HTR-8/SVneo (cell line): ENCODE results near the gene CBR4.
"Not testable (repeated sequence)": the region's sequence is repeated elsewhere in the genome, so short reads cannot be mapped to it uniquely, and the experiment has no call there.

Experiments used
- DNase-seq: peaks from one replicate; pipeline ENCODE4 v3.0.0; 2011; ENCODE audit warnings: low spot score, mixed read lengths; ENCODE audit not compliant: insufficient read length
- FAIRE-seq: peaks from 2 replicates; lab custom pipeline; 2011; peaks lifted over from hg19 to GRCh38; lab: Jason Lieb, UNC

Gene CBR4

GRCh38 chr4:169035871-169036620 is 26.0 kb upstream of the CBR4 start:
- FAIRE-seq = not testable (repeated sequence)

GRCh38 chr4:169033660-169034059 is 23.6 kb upstream of the CBR4 start:
- DNase-seq (peak; percentile 25), FAIRE-seq (peak; percentile 26)

More at GRCh38 chr4:169035871-169036620, 26.0 kb upstream of the CBR4 start:
- not testable (repeated sequence) for DNase-seq

DNA sequence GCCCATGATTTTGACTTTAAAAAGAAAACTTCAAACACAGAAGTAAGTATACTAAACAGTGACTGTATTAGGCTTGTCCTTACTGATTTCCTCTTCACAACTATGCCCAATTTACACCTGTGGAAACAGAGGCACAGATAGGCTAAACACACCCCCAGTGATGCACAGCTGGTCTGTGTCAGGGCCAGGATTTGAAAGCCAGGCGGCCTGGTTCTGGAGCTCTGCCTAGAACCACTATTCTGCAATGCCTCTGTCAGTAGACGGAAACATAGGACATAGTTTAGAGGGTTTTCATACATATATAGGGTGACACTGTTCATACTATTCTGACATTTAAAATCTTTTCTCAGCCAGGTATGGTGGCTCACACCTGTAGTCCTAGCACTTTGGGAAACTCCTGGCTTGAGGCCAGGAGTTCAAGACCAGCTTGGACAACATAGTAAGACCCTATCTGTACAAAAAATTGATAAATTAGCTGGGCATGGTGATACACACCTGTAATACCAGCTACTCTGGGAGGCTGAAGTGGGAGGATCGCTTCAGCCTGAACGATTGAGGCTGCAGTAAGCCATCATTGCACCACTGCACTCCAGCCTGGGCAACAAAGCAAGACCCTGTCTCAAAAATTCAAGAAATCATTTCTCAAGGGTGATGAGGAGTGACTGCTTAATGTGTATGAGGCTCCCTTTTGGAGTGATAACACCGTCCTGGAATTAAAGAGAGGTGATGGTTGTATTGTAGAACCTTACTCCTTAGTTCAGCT is 23.0 kb upstream of the CBR4 start:
- no peak for DNase-seq
- no peak for FAIRE-seq

GRCh38 chr4:169032194-169032593 is 22.1 kb upstream of the CBR4 start:
- DNase-seq = no peak
- no peak for FAIRE-seq

DNA sequence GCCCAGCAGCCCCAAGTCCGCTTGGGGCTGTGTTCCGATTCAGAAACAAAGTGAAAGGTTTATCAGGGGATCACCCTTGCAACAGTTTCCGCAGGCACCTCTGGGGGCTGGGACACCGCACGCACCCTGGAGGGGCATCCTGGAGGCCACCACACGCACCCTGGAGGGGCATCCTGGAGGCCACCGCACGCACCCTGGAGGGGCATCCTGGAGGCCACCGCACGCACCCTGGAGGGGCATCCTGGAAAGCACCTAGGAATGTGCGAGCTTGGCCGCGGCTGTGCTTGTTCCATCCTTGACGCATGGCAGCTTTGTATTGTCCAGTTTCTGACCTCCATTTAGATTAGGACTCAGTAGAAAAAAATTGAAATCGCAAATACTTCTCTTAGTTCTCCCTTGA is 21.3 kb upstream of the CBR4 start:
- FAIRE-seq = no peak
- DNase-seq = no peak

DNA sequence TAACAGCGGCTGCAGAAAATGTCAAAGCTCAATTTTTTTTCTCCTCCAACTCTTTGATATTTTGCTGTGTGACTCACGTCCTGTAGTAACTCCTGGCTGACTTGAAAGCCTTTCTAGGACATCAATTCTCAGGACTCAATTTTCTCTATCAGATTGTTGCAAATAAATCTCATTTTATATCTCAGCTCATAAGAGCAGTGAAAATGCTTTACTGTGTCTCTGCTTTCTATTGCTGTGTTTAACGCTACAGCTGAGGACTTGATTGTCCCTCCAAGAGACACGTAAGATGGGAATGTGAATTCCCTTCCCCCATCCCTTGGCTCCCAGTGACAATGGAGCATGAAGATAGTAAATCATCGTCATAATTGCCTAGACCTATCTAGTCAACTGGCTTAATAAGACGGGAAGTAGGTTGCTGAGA is 20.5 kb upstream of the CBR4 start:
- DNase-seq (peak; percentile 74), FAIRE-seq (peak; percentile 83)

GRCh38 chr4:169029947-169030346 is 19.9 kb upstream of the CBR4 start:
- FAIRE-seq = no peak

GRCh38 chr4:169027663-169028062 is 17.6 kb upstream of the CBR4 start:
- DNase-seq (no peak), FAIRE-seq (no peak)

More at GRCh38 chr4:169029947-169030346, 19.9 kb upstream of the CBR4 start:
- no peak for DNase-seq

GRCh38 chr4:169025184-169025583 is 15.1 kb upstream of the CBR4 start:
- DNase-seq (no peak), FAIRE-seq (no peak)

DNA sequence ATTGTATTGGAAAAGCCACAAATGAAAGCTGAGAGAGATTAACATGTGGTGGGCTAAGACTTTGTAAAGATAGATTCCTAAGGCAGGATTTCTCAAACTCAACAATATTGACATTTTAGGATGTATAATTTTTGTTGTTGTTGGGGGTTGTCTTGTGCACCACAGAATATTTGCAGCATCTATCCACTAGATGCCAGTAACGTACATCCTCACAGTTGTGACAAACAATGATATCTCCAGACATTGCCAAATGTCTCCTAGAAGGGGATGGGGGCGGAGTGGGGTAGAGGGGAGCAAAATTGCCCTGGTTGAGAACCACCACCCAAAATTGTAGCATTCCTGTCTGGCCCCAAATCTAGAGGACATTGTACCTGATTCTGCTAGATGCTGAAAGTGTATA is 14.7 kb upstream of the CBR4 start:
- DNase-seq (peak; percentile 64), FAIRE-seq (peak; percentile 71)

- no peak for DNase-seq
- no peak for FAIRE-seq
Measured at GRCh38 chr4:169018406-169018805, 8.4 kb upstream of the CBR4 start.

GRCh38 chr4:169017971-169018370 is 7.9 kb upstream of the CBR4 start:
- DNase-seq (no peak), FAIRE-seq (no peak)

- DNase-seq (no peak), FAIRE-seq (no peak)
Measured at GRCh38 chr4:169015186-169015623, 5.2 kb upstream of the CBR4 start.

GRCh38 chr4:169014586-169014985 is 4.5 kb upstream of the CBR4 start:
- FAIRE-seq (no peak), DNase-seq (no peak)

DNA sequence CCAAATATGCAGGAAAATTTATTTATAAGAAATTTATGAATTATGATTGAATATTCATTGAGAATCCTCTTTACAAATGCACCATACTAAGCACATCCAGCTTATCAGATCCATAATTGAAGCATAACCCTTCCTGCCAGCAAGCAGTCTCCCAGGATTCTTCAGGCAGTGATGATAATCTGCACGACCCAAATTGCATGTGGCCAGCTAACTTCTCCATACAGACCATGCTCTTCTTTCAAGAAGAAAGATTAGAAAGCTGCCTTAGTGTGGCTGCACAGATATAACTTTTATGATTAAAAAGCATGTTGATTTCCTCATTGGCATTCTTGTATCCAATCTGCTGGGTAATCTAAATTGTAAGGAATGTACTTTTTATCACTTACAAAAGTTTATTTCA is 3.3 kb upstream of the CBR4 start:
- DNase-seq = no peak
- no peak for FAIRE-seq

- FAIRE-seq = no peak
- no peak for DNase-seq
Measured at GRCh38 chr4:169012049-169012448, 2.0 kb upstream of the CBR4 start.

GRCh38 chr4:169009286-169010124 is 550 bp downstream of the CBR4 start:
- peak; percentile 38 for FAIRE-seq
- DNase-seq = peak; percentile 32

- DNase-seq (no peak), FAIRE-seq (no peak)
Measured at GRCh38 chr4:169005453-169006099, 4.5 kb downstream of the CBR4 start.

DNA sequence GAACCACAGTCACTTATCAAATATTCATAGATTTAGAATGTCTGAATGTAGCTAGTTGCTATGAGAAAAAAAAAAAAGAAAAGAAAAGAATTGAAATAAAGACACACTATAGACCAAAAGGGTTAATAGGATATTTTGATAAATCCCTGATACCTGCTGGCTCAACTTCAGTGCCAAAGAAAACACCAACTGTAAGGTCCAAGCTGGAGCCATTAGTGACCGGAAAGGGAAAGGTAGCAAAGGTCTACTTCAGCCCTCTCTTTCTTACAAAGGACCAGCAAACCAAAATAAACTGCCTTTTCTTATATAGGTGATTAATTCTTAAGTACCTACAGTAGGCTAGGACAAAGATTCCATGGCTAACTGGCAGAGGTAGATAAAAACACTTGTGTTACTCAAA is 9.7 kb downstream of the CBR4 start:
- FAIRE-seq (no peak), DNase-seq (no peak)

DNA sequence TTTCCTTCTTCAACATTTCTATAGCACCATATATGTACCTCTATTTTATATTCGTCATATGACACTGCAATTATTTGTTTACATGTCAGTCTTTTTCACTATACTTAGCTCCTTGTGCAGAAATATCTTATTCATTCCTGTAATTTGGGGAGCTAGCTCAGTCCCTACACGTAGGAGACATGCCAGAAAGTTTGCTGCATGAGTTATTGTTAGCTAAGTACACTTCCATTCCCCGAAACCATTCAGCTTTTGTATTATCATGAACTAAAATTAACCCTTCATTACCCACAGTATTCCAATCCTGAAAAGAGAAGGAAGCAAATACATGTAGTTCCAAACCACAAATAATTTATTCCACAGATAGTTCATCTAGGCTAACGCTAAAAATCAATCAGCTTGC is 10.2 kb downstream of the CBR4 start:
- no peak for FAIRE-seq
- no peak for DNase-seq
